Stimulated activated naive CD4-positive, alpha-beta T cell (primary cell): Measurements from ENCODE around the gene CXCL1.

ENCODE experiments used
- DNase-seq, 6 experiments: peaks; one replicate each; lab custom pipeline; 2025; lab: John Stamatoyannopoulos, UW

Gene CXCL1

GRCh38 chr4:73869130-73870055 is at the start of gene CXCL1:
TSS of gene CXCL1 (plus strand) at chr4:73869393. CDS start at chr4:73869471, 78 bp downstream.
- DNase-seq, result no peak

GRCh38 chr4:73821325-73821724 is 47.9 kb upstream of the CXCL1 start:
- DNase-seq, result no peak

DNA sequence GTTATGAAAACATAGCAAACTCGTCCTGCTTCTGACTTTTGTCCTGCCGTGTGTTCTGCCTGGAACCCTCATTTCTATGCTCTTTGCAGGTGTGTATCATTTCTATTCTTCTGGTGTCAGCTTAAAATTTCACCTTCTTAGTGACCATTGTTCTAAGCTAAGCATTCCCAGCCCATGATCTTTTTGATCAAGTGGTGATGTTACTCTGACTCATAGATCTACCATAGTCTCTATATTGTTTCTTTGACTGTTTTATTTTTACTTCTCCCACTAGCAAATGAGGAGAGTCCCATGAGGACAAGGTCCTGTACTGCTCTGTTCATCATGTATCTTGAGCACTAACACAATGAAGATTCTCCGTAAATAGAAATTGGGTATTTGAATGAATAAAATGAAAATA is 46.8 kb upstream of the CXCL1 start:
- DNase-seq, result no peak

DNA sequence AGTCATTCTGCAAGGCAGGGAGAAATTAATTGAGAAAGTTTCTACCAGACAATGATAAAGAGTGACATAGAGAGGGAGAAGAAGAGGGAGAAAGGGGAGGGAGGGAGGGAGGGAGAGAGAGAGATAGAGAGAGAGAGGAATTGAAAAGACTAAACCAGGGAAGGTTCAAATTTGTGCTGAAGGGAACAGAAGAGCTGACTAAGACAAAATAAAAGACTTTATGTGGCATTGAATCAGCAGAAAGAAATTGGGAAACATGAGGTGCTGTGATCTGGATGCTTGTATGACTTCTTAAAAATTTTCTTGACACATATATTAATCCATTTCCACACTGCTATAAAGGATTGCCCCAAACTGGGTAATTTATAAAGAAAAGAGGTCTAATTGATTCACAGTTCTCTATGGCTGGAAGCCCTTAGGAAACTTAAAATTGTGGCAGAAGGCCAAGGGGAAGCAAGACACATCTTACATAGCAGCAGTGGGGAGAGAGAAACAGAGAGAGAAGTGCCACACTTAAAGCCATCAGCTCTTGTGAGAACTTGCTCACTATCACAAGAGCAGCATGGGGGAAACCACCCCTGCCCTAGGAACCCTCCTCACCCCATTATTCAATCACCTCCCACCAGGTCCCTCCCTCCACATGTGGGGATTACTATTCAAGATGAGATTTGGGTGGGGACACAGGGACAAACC is 46.2 kb upstream of the CXCL1 start:
- DNase-seq, result no peak

- no peak for DNase-seq
These were observed 45.4 kb upstream of the CXCL1 start for GRCh38 chr4:73823760-73824159.

GRCh38 chr4:73828956-73829355 is 40.2 kb upstream of the CXCL1 start:
- DNase-seq, result no peak

- DNase-seq, result no peak
These were observed 37.6 kb upstream of the CXCL1 start for GRCh38 chr4:73831569-73831968.

DNA sequence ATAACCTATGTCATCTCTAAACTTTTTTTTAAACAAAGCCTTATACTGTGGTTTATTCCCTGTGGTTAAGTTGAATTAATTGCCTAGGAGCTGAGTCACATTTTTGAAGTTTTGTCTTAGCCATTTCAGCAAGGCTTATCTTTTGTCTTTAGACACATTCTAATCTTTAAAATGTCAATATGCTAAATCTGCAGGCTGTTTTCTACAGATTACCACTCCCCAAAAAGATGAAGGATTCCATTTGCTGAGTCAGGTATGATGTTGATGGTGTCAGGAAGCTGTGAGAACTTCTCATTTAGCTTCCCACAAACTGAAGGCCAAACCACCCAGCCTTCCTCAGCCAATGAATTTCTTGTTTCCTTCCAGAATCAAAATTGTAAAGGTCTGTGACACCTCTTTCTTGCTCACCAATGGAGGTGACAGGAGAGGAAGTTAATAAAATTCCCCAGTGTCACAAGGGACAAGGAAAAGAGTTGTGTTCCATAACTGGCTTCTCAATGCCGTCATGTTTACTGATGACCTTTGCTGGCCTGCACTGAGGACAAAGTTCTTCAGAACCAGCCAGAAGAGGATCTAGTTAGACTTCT is 36.4 kb upstream of the CXCL1 start:
- no peak for DNase-seq

DNA sequence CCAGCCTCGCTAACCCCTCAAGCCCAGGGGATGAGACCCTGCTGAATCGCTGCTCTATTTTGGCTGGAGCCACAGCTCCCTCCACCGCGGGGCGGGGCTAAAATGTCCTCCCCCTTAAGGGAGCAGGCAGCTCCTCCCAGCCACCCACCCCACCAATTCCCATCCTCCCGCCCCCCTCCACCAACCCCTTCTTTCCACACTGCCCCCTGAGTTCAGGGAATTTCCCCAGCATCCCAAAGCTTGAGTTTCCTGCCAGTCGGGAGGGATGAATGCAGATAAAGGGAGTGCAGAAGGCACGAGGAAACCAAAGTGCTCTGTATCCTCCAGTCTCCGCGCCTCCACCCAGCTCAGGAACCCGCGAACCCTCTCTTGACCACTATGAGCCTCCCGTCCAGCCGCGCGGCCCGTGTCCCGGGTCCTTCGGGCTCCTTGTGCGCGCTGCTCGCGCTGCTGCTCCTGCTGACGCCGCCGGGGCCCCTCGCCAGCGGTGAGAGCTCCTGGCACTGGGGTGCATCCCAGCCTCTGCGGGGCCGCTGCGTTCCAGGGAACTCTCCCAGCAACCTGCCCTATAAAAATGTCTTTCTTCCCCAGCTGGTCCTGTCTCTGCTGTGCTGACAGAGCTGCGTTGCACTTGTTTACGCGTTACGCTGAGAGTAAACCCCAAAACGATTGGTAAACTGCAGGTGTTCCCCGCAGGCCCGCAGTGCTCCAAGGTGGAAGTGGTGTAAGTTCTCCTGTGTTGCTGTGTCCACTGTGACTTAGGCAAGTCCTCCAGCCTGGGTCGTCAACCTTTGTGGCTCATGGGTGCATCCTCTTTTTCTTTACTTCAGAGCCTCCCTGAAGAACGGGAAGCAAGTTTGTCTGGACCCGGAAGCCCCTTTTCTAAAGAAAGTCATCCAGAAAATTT is 32.6 kb upstream of the CXCL1 start, which contains the start of gene CXCL6:
Gene CXCL6, plus strand, starts transcription at position 306 of the 907 bp plus-strand sequence. Its CDS starts 73 bp downstream, at position 379.
- DNase-seq, result no peak

- no peak for DNase-seq
These were observed 30.1 kb upstream of the CXCL1 start for GRCh38 chr4:73839071-73839470.

GRCh38 chr4:73839715-73840114 is 29.5 kb upstream of the CXCL1 start:
- DNase-seq, result no peak

DNA sequence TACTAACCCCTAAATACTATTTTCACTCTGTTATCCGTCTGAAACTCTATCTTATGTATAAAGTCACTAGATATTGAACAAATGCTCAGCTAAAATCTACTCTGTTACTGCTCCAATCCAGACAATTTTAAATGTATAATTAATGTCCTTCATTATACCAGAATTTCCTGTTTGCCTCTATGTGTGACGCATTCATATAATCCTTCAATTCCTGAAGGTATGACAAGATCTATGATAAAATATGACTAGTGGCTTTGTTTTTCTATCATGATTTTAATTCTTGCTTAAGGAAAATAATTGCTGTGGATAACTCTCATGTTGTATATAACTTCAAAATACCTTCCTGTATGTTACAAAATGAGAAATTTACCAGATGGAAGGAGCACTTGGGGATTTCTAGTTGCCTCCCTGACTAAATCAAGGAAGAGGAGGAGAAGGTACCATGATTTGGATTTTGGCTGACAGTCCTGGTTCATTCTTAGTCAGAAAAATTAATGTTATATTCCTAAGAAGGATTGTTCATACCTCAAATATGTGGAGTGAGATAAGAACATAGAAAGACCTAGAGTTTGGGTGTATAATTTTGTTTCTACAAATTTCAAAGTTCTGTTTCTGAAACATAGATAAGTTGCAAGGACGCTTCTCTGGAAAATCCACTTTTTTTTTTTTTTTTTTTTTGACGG is 27.8 kb upstream of the CXCL1 start:
- no peak for DNase-seq

DNA sequence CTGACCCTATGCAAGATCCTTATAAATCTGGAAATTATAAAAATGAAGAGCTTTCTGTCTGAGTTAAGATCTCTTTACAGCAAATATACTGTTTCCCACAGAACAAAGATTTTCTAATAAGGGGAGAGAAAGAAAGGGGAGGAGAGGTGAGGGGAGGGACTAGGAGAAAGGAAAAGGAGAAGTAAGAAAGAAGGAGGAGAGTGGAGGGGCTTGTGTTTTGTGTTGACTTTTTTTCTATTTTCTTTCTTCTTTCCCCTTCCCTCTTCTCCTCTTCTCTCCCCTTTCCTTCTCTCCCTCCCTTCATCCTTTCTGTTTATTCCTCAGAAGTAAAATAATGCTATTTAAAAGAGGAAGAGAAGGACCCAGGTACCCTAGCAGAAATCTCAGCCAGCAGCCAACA is 26.5 kb upstream of the CXCL1 start:
- DNase-seq, result no peak

- DNase-seq, result no peak
These were observed 25.8 kb upstream of the CXCL1 start for GRCh38 chr4:73843369-73843768.

DNA sequence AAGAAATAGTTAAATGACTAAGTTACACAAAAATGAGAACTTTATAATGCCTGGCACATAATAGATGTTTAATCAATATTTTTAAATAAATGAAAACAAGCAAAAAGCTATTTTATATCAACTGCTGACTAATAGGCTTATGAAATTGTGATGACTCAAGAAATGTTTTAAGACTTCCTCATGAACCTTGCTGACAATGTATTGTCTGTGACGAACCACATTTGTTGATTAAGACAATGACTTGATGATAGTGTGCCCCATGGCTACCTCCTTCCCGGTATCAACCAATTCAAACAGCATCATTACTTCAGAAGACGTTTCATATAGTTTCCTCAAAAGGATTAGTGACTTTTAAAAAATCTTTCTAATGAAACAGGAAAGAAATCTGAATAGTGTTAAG is 24.8 kb upstream of the CXCL1 start:
- no peak for DNase-seq

GRCh38 chr4:73844806-73845205 is 24.4 kb upstream of the CXCL1 start:
- DNase-seq, result no peak

DNA sequence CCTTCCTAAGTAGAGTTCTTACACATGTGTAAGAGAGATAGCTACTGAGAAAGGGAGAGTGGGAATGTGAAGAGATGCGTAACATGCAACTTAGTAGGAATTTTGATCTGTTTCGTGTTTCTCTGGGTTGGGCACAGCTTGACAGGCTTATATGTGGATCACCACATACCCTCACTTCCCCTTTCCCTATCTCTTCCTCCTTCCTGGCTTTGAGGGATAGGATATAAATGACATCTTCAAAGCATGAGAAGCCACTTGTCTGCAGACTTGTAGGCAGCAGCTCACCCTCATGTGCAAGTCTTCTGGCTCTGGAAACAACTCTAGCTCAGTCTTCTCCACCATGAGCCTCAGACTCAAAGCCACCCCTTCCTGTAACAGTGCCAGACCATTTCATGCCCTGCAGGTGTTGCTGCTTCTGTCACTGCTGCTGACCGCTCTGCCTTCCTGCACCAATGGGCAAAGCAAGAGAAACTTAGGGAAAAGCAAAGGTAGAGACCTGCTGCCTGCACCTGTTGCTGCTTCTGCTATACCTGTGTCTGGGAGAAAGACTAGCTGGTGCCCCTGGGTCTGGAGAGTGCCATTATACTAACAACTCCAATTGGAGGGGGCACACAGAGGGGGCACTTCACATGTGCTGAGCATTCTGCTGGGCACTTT is 21.5 kb upstream of the CXCL1 start:
- DNase-seq, result no peak

- DNase-seq, result no peak
These were observed 20.9 kb upstream of the CXCL1 start for GRCh38 chr4:73848183-73848777.

- DNase-seq, result no peak
These were observed 18.8 kb upstream of the CXCL1 start for GRCh38 chr4:73850261-73850970.

GRCh38 chr4:73851293-73851692 is 17.9 kb upstream of the CXCL1 start:
- DNase-seq, result no peak
